Spleen (tissue), 11 donors: Measurements from ENCODE around the gene IQCE. TPM values are rescaled to one million over a fixed set of nuclear protein-coding genes. Genes with fewer than 3 reads are reported as not detected.

Experiments
- DNase-seq: peaks from one replicate; pipeline ENCODE4 v3.0.0-alpha.2; 2020
- H3K27ac ChIP-seq, 8 donors: fragments of 200-600 bp; sonication (generic) in 7 of 8; 1 replicate in 4 of 8; 2 replicates in 4 of 8; pipeline versions ENCODE4 v1.5.0 to v1.8.0; 2016 to 2021; ENCODE audit warnings: inconsistent platforms in 4 of 8, mild to moderate bottlenecking in 4 of 8, moderate library complexity in 1 of 8
- H3K27me3 ChIP-seq, 7 donors: fragments of 200-600 bp; sonication (generic) in 6 of 7; replicated peaks in 1 of 7; 1 replicate in 4 of 7; 2 replicates in 3 of 7; pipeline versions ENCODE4 v1.5.0 to v1.8.0; 2016 to 2021; ENCODE audit warnings: inconsistent platforms in 3 of 7, mild to moderate bottlenecking in 1 of 7
- H3K36me3 ChIP-seq, 6 donors: fragments of 200-600 bp; sonication (generic) in 5 of 6; 1 replicate in 4 of 6; 2 replicates in 2 of 6; pipeline versions ENCODE4 v1.5.0 to v1.8.0; 2016 to 2021; ENCODE audit warnings: inconsistent platforms in 2 of 6
- H3K4me1 ChIP-seq, 6 donors: fragments of 200-600 bp; sonication (generic) in 5 of 6; 1 replicate in 3 of 6; 2 replicates in 3 of 6; pipeline versions ENCODE4 v1.5.0 to v1.8.0; 2016 to 2021; ENCODE audit warnings: inconsistent platforms in 3 of 6
- H3K4me3 ChIP-seq, 8 donors: fragments of 200-600 bp; sonication (generic) in 7 of 8; 1 replicate in 4 of 8; 2 replicates in 4 of 8; pipeline versions ENCODE4 v1.5.0 to v1.8.0; 2016 to 2021; ENCODE audit warnings: inconsistent platforms in 4 of 8, mild to moderate bottlenecking in 4 of 8, moderate library complexity in 2 of 8
- H3K9me3 ChIP-seq, 8 donors: fragments of 200-600 bp; sonication (generic) in 7 of 8; 1 replicate in 4 of 8; 2 replicates in 4 of 8; pipeline versions ENCODE4 v1.5.0 to v1.8.0; 2016 to 2021; ENCODE audit warnings: inconsistent platforms in 4 of 8
- POLR2A ChIP-seq, 3 donors: fragments of 450-650 bp; IDR thresholded peaks; one replicate each; pipeline ENCODE4 v1.5.1; 2017; ENCODE audit warnings: antibody characterized with exemption in 3 of 3, mild to moderate bottlenecking in 1 of 3
- POLR2AphosphoS5 ChIP-seq, 3 donors: sonication (generic); formaldehyde crosslinking; IDR thresholded peaks; one replicate each; pipeline ENCODE4 v1.5.1; 2017; ENCODE audit warnings: antibody characterized with exemption in 3 of 3
- WGBS, 5 donors: extraction: QIAGEN DNeasy Blood & Tissue Kit in 3 of 5; methylation state at CpG; one replicate each; pipeline versions ENCODE4 v1.1.5 to v1.1.7; 2013 to 2018; 5-methylcytosine and 5-hydroxymethylcytosine counted together
- intact Hi-C: fragments of 100-400 bp; cut with DNase I; formaldehyde crosslinking; loops from one replicate; pipeline ENCODE4 v1.15.0; 2023; ENCODE audit warnings: low total_unique reads
- polyA plus RNA-seq, 3 donors: library from polyadenylated mRNA; stranded (reverse); fragments of 200-250 nt; gene quantifications; one replicate each; pipeline ENCODE4 v1.2.1, GENCODE V29; 2013
- total RNA-seq, 7 donors: library from RNA; depleted of rRNA in 3 of 7; stranded (reverse); fragments of >200 nt in 3 of 7; fragmentation: NEBNext Ultra II Directional in 4 of 7; extraction: Animal tissue kit (Norgen Biotek cat#: 25700) in 4 of 7; gene quantifications; one replicate each; pipeline versions ENCODE4 v1.1.0 to v1.2.1, GENCODE V29; 2016 to 2021
- TF ChIP-seq, protein P1 (sequence below), 11 experiments: fragments of 200-600 bp in 7 of 11; fragments of 450-650 bp in 4 of 11; sonication (generic) in 4 of 11; IDR thresholded peaks in 8 of 11; conservative IDR thresholded peaks in 3 of 11; 1 replicate in 7 of 11; 2 replicates in 4 of 11; pipeline versions ENCODE4 v1.4.0 to v1.8.0; 2016 to 2021; ENCODE audit warnings: antibody characterized with exemption in 11 of 11, inconsistent platforms in 4 of 11, mild to moderate bottlenecking in 1 of 11
- donor health status: healthy with polysubstance abuse.
- donor health status: DM: no; HTN: no; CAD: no; lungs with moderate emphysema.
- donor health status: DM: no; HTN: no; CAD: no.
- donor health status: Bipolar disorder and iron deficiency.
- donor health status: healthy.
- donor health status: DM: no; HTN: no; CAD: no.
- donor health status: DM: yes; HTN: yes; CAD: no.

IQCE gene
- total and polyA plus RNA-seq, 10 donors: 1.2 to 17.1 (median 11.4) TPM

DNA sequence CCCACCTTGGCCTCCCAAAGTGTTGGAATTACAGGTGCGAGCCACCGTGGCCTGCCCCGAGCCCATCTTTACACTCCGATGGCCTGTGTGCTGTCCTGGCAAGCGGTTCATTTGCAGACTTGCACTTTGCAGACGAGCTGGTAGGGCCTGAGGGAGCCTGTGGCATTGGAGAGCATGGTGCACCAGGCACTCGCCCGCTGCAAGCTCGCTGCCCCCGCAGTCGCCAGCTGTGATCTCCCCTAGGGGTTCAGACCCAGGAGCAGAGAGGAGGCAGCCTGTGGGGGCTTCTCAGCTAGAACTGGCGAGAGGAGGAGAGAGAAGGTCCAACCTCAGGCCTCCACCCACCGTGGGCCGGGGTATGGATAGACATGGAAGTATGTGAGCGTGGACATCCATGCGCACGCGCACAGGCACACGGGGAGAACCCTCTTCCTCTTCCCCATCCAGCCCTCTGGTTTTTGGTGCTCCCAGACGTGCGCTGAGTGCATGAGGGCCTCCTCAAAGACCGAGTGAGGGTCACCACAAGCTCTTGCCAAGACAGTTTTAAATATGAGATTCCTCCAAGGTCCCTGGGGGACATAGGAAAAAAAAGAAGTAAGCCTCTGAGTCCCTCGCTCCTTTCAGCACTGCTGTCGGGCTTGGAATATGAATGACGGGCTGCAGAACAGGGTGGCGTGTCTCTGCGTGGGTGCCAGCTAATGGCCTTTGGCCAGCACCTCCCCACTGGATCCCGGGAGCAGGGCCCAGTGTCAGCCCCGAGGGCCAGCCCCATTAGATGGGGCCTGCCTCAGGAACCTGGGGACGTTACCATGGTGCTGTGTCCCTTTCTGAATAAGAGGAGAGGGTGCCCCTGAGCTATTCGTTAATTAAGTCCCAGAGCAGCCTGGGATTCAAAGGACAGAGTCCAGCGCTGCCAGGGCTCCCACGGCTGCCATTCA, 57.9 kb downstream of the IQCE start:
- DNase-seq: no peak
- 90 to 93% (median 91%) methylated on average over 28 to 33 of the region's 33 CpGs for WGBS, 5 donors

DNA sequence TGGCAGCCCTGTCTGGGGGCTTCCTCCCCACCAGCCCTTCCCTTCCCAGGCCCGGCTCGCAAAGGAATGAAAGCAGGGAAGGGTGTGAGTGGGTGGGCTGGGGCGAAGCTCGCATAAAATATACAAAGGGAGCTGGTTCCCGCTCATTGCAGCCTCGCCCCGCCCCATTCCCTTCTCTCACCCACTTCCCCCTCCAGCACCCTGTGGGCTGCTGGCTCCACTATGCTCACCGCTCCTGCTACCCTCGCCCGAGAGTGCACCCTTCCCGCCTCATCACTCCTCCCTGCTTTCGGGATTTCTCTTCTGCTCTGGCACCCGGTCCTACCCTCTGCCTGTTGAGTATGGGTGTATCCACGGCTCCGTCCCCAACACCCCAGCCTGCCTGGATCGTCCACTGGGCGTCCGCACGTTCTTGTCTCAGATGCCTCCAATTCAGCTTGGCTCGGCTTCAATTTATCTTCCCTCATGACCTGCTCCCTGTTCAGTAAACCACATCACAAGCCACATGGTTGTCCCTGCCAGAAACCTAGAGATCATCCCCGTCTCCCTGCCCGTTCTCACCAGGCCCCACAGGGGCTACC, 58.6 kb downstream of the IQCE start:
- no peaks in the 10 kb centered on the region for H3K36me3 ChIP-seq
- no peak overlapping the region for H3K27ac ChIP-seq
- TF ChIP-seq POLR2AphosphoS5 (IDR thresholded peaks at IDR 0.05) (no peak), POLR2A (IDR thresholded peaks at IDR 0.05) (no peak)
- TF ChIP-seq, protein P1, sequence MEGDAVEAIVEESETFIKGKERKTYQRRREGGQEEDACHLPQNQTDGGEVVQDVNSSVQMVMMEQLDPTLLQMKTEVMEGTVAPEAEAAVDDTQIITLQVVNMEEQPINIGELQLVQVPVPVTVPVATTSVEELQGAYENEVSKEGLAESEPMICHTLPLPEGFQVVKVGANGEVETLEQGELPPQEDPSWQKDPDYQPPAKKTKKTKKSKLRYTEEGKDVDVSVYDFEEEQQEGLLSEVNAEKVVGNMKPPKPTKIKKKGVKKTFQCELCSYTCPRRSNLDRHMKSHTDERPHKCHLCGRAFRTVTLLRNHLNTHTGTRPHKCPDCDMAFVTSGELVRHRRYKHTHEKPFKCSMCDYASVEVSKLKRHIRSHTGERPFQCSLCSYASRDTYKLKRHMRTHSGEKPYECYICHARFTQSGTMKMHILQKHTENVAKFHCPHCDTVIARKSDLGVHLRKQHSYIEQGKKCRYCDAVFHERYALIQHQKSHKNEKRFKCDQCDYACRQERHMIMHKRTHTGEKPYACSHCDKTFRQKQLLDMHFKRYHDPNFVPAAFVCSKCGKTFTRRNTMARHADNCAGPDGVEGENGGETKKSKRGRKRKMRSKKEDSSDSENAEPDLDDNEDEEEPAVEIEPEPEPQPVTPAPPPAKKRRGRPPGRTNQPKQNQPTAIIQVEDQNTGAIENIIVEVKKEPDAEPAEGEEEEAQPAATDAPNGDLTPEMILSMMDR (IDR thresholded peaks at IDR 0.05 in 8 of 11, conservative IDR thresholded peaks at IDR 0.05 in 3 of 11): no peak
- WGBS, 5 donors: 77 to 89% (median 82%) methylated on average over 22 of the region's 22 CpGs
- H3K27me3 ChIP-seq: no peaks in the 10 kb centered on the region
- no peak overlapping the region for H3K4me3 ChIP-seq
- intact Hi-C loops: no loop called here
- H3K9me3 ChIP-seq: no peaks in the 10 kb centered on the region
- peaks cover 0 to 35% (median 20%) of the 10 kb centered on the region in 6 donors for H3K4me1 ChIP-seq
- no peak for DNase-seq

More for the DNA sequence above, 57.9 kb downstream of the IQCE start:
- peaks cover 0 to 30% (median 14%) of the 10 kb centered on the region in 6 donors for H3K4me1 ChIP-seq
- TF ChIP-seq POLR2A (IDR thresholded peaks at IDR 0.05) (no peak), POLR2AphosphoS5 (IDR thresholded peaks at IDR 0.05) (no peak)
- TF ChIP-seq, protein P1 (IDR thresholded peaks at IDR 0.05 in 8 of 11, conservative IDR thresholded peaks at IDR 0.05 in 3 of 11): no peak
- no peaks in the 10 kb centered on the region for H3K27me3 ChIP-seq
- no peak overlapping the region for H3K4me3 ChIP-seq
- H3K9me3 ChIP-seq: no peaks in the 10 kb centered on the region
- intact Hi-C loops: no loop called here
- H3K36me3 ChIP-seq: no peaks in the 10 kb centered on the region
- no peak overlapping the region for H3K27ac ChIP-seq

DNA sequence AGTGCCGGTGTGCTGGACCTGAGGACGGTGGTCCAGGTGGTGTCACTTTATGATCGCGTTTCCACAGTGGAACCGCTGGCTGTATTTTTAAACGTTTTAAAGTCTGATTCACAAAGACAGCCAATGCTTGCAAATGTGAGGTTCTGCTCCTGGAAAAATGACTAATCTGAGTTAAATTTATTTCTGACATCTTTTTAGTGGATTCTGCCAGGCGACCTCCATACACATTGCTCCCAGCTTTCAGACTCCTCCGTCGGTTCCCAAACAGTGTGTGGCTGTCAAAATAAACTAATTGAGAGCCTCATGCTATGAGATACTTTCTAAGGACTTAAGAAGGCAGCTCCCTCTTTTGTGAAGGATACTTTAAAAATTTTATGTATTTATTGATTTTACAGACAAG, 60.3 kb downstream of the IQCE start:
- no peaks in the 10 kb centered on the region for H3K9me3 ChIP-seq
- no peaks in the 10 kb centered on the region for H3K36me3 ChIP-seq
- DNase-seq: no peak
- peaks cover 12 to 42% (median 34%) of the 10 kb centered on the region in 6 donors for H3K4me1 ChIP-seq
- H3K27ac ChIP-seq: no peak overlapping the region
- H3K4me3 ChIP-seq: no peak overlapping the region
- intact Hi-C loops: no loop called here
- WGBS, 5 donors: 77 to 86% (median 82%) methylated on average over 9 of the region's 9 CpGs
- TF ChIP-seq, protein P1 (IDR thresholded peaks at IDR 0.05 in 8 of 11, conservative IDR thresholded peaks at IDR 0.05 in 3 of 11): no peak
- no peak for TF ChIP-seq POLR2A (IDR thresholded peaks at IDR 0.05)
- no peak for TF ChIP-seq POLR2AphosphoS5 (IDR thresholded peaks at IDR 0.05)
- H3K27me3 ChIP-seq: no peaks in the 10 kb centered on the region
